H1 (cell line): ENCODE results near the gene EIF2S2. TPM values are rescaled to one million over a fixed set of nuclear protein-coding genes. Genes with fewer than 3 reads are reported as not detected.

Source experiments
- CTCF ChIA-PET: fragments of 300-600 bp; sonication (Branson Sonifier 250); formaldehyde crosslinking; loops from one replicate; lab custom pipeline; 2021; ENCODE audit not compliant: partially characterized antibody; lab: Charles Lee
- POLR2A ChIA-PET: fragments of 300-600 bp; sonication (Branson Sonifier 250); formaldehyde crosslinking; loops from one replicate; lab custom pipeline; 2021; ENCODE audit warnings: inconsistent platforms; ENCODE audit not compliant: partially characterized antibody; lab: Charles Lee
- DNase-seq, 2 experiments: peaks; one replicate each; pipeline versions ENCODE4 v3.0.0 to v3.0.0-alpha.2; 2010 to 2022; ENCODE audit warnings: low spot score in 2 of 2, low read depth in 1 of 2, mixed read lengths in 1 of 2
- FAIRE-seq: peaks from 2 replicates; lab custom pipeline; 2011; peaks lifted over from hg19 to GRCh38; lab: Jason Lieb, UNC
- H2AFZ ChIP-seq: 2 replicates; pipeline ENCODE4 v1.8.1; 2012; ENCODE audit warnings: low read length, inconsistent platforms
- H2AK5ac ChIP-seq: 2 replicates; pipeline ENCODE4 v1.6.1; 2013; ENCODE audit warnings: low read depth, low read length
- H2BK120ac ChIP-seq: replicated peaks from 2 replicates; pipeline ENCODE3; 2013; ENCODE audit warnings: low read depth, low read length, inconsistent platforms
- H2BK12ac ChIP-seq: 2 replicates; pipeline ENCODE4 v1.6.1; 2013; ENCODE audit warnings: low read depth, low read length
- H2BK15ac ChIP-seq: 2 replicates; pipeline ENCODE4 v1.6.1; 2013; ENCODE audit warnings: low read length
- H2BK20ac ChIP-seq: 2 replicates; pipeline ENCODE4 v1.6.1; 2013; ENCODE audit warnings: low read length
- H2BK5ac ChIP-seq: 2 replicates; pipeline ENCODE4 v1.6.1; 2013; ENCODE audit warnings: low read depth, low read length
- H3K14ac ChIP-seq: 2 replicates; pipeline ENCODE4 v1.6.1; 2013; ENCODE audit warnings: inconsistent platforms; ENCODE audit not compliant: insufficient read length
- H3K18ac ChIP-seq: 2 replicates; pipeline ENCODE4 v1.6.1; 2013; ENCODE audit warnings: low read length; ENCODE audit errors: extremely low read depth
- H3K23ac ChIP-seq: 2 replicates; pipeline ENCODE4 v1.6.1; 2013; ENCODE audit warnings: inconsistent platforms; ENCODE audit not compliant: insufficient read length
- H3K23me2 ChIP-seq: 2 replicates; pipeline ENCODE4 v1.6.1; 2013; ENCODE audit warnings: low read depth, low read length
- H3K27ac ChIP-seq: 2 replicates; pipeline ENCODE4 v1.6.1; 2011; ENCODE audit warnings: low read depth, low read length, inconsistent platforms
- H3K27me3 ChIP-seq, 4 experiments: replicated peaks in 1 of 4; 1 replicate in 1 of 4; 2 replicates in 3 of 4; pipeline versions ENCODE4 v1.6.1 to v1.8.1; 2011 to 2013; ENCODE audit warnings: low read length in 3 of 4, mild to moderate bottlenecking in 3 of 4, inconsistent platforms in 2 of 4, mixed read lengths in 2 of 4, moderate library complexity in 1 of 4; ENCODE audit not compliant: control insufficient read depth in 3 of 4, insufficient read depth in 3 of 4; ENCODE audit errors: extremely low read depth in 1 of 4
- H3K36me3 ChIP-seq, 4 experiments: 2 replicates each; pipeline versions ENCODE4 v1.6.1 to v1.8.1; 2011 to 2013; ENCODE audit warnings: mild to moderate bottlenecking in 4 of 4, low read length in 3 of 4, moderate library complexity in 2 of 4, control low read depth in 1 of 4, inconsistent platforms in 1 of 4; ENCODE audit not compliant: insufficient read depth in 4 of 4, control insufficient read depth in 2 of 4
- H3K4ac ChIP-seq: replicated peaks from 2 replicates; pipeline ENCODE3; 2013; ENCODE audit warnings: low read length, low read depth, mixed read lengths, inconsistent platforms; ENCODE audit not compliant: insufficient read length
- H3K4me1 ChIP-seq, 4 experiments: replicated peaks in 1 of 4; 1 replicate in 1 of 4; 2 replicates in 3 of 4; pipeline versions ENCODE4 v1.6.1 to v1.8.1; 2011 to 2013; ENCODE audit warnings: low read length in 3 of 4, inconsistent platforms in 2 of 4, mixed read lengths in 1 of 4; ENCODE audit not compliant: insufficient read depth in 4 of 4, control insufficient read depth in 3 of 4
- H3K4me2 ChIP-seq, 2 experiments: 2 replicates each; pipeline versions ENCODE4 v1.6.1 to v1.8.1; 2011 to 2013; ENCODE audit warnings: low read depth in 2 of 2, low read length in 2 of 2, control low read depth in 1 of 2, inconsistent platforms in 1 of 2, mild to moderate bottlenecking in 1 of 2; ENCODE audit not compliant: insufficient read depth in 1 of 2
- H3K4me3 ChIP-seq, 4 experiments: fragments of 200-600, 300-600 bp in 1 of 4; sonication (generic), shearing (Covaris generic), sonication (Bioruptor Twin) in 1 of 4; 2 replicates each; pipeline versions ENCODE4 v1.5.1 to v1.8.1; 2011 to 2016; ENCODE audit warnings: low read length in 4 of 4, low read depth in 3 of 4, control low read depth in 2 of 4, inconsistent platforms in 2 of 4, mild to moderate bottlenecking in 2 of 4, mixed read lengths in 1 of 4, moderate library complexity in 1 of 4; ENCODE audit not compliant: insufficient read depth in 2 of 4; ENCODE audit errors: extremely low read depth in 1 of 4
- H3K56ac ChIP-seq: replicated peaks from 2 replicates; pipeline ENCODE3; 2013; ENCODE audit warnings: low read depth, mild to moderate bottlenecking, mixed read lengths, low read length, inconsistent platforms; ENCODE audit not compliant: insufficient read length
- H3K79me1 ChIP-seq: 2 replicates; pipeline ENCODE4 v1.6.1; 2013; ENCODE audit warnings: low read depth, low read length, control low read depth
- H3K79me2 ChIP-seq, 2 experiments: 2 replicates each; pipeline versions ENCODE4 v1.6.1 to v1.8.1; 2012 to 2013; ENCODE audit warnings: low read length in 2 of 2, mild to moderate bottlenecking in 2 of 2, inconsistent platforms in 1 of 2; ENCODE audit not compliant: insufficient read depth in 2 of 2, control insufficient read depth in 1 of 2
- H3K9ac ChIP-seq, 4 experiments: replicated peaks in 1 of 4; 1 replicate in 1 of 4; 2 replicates in 3 of 4; pipeline versions ENCODE4 v1.6.1 to v1.8.1; 2011 to 2013; ENCODE audit warnings: low read depth in 3 of 4, low read length in 3 of 4, control low read depth in 2 of 4, mild to moderate bottlenecking in 2 of 4, moderate library complexity in 2 of 4, inconsistent platforms in 1 of 4; ENCODE audit errors: extremely low read depth in 1 of 4
- H3K9me3 ChIP-seq, 2 experiments: 2 replicates each; pipeline versions ENCODE4 v1.6.1 to v1.8.1; 2012 to 2013; ENCODE audit warnings: mild to moderate bottlenecking in 2 of 2, moderate library complexity in 2 of 2, control low read depth in 1 of 2, inconsistent platforms in 1 of 2, low read depth in 1 of 2, low read length in 1 of 2, mixed read lengths in 1 of 2; ENCODE audit not compliant: insufficient read depth in 2 of 2
- H4K20me1 ChIP-seq, 2 experiments: replicated peaks in 1 of 2; 2 replicates each; pipeline versions ENCODE3 to v1.8.1; 2011 to 2013; ENCODE audit warnings: inconsistent platforms in 2 of 2, low read length in 2 of 2, mild to moderate bottlenecking in 1 of 2; ENCODE audit not compliant: insufficient read depth in 2 of 2, control insufficient read depth in 1 of 2
- H4K5ac ChIP-seq: 2 replicates; pipeline ENCODE4 v1.6.1; 2013; ENCODE audit warnings: low read length, low read depth, mixed read lengths, inconsistent platforms; ENCODE audit not compliant: insufficient read length
- H4K8ac ChIP-seq: 2 replicates; pipeline ENCODE4 v1.8.0; 2013; ENCODE audit warnings: mild to moderate bottlenecking, moderate library complexity, low read length, inconsistent platforms; ENCODE audit not compliant: insufficient read depth; ENCODE audit errors: extremely low read depth
- H4K91ac ChIP-seq: replicated peaks from 2 replicates; pipeline ENCODE3; 2013; ENCODE audit warnings: low read length, mixed read lengths, inconsistent platforms; ENCODE audit not compliant: insufficient read length
- POLR2AphosphoS5 ChIP-seq: IDR thresholded peaks from 2 replicates; pipeline ENCODE4 v1.6.1; 2011; ENCODE audit warnings: low read depth, low read length
- POU5F1 ChIP-seq: IDR thresholded peaks from 2 replicates; pipeline ENCODE4 v1.6.1; 2011; ENCODE audit warnings: low read depth, mild to moderate bottlenecking, low read length, moderate library complexity
- WGBS, 2 experiments: shearing (Covaris generic) in 1 of 2; methylation state at CpG; one replicate each; pipeline versions ENCODE4 v1.1.6 to v1.1.7; 2013 to 2015; ENCODE audit warnings: low lambda C conversion rate in 2 of 2, mixed read lengths in 2 of 2, inconsistent platforms in 1 of 2, low coverage in 1 of 2, missing lambda C conversion rate in 1 of 2; ENCODE audit not compliant: insufficient replicate concordance in 2 of 2, insufficient coverage in 1 of 2, insufficient read length in 1 of 2; ENCODE audit errors: extremely low coverage in 1 of 2, missing lambda C conversion rate in 1 of 2; 5-methylcytosine and 5-hydroxymethylcytosine counted together
- polyA plus RNA-seq, 7 experiments: library from polyadenylated mRNA; depleted of rRNA in 3 of 7; stranded (reverse) in 5 of 7; unstranded in 2 of 7; fragments of >200 nt in 5 of 7; fragments of 200-250 nt in 2 of 7; gene quantifications; 1 replicate in 5 of 7; 2 replicates in 1 of 7; 4 replicates in 1 of 7; pipeline versions ENCODE4 v1.2.1 to v1.2.3, GENCODE V29; 2011 to 2013; ENCODE audit warnings: missing spikeins in 2 of 7, mixed read lengths in 2 of 7
- total RNA-seq: library from RNA; stranded (reverse); fragmentation: NEBNext Ultra II Directional; extraction: Animal tissue kit (Norgen Biotek cat#: 25700); gene quantifications from 2 replicates; pipeline ENCODE4 v1.2.1, GENCODE V29; 2021

The EIF2S2 gene
- total and polyA plus RNA-seq, 2 of the 8 experiments (the other 6 are each of a cell fraction or from before 2014, with no cell fraction given): 59.5 to 142 TPM

DNA sequence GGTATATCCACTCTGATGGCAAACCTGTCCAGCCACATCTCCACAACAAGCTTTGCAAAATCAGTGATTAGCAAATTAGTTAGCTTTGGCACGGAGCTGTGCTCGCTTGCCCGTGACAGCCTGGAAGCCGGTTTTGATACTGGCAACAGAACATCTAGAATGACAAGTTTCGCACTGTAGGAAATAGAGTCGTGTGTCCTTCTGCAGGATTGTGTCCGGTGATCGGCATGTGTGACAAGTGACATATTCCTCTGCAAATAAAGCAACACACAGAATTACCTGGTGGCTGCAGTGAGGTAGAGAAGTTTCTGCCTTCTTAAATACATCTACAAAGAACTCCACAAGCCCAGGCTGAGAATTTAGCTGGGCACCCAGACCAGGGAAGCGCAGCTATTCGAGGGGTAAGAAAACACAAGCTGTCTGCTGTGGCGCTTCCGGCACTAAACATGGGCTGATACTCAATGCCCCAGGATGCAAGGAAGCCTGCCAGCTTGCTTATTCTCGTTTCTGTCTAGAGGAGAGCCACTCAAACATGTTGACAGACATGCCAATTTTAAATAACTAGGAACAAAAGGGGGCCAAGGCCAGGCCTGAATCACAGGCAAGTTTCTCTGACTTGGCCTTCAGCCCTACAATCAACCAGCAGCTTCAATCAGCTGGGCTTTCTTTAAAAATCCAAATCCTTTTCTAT is 22.2 kb downstream of the EIF2S2 start:
- no peak overlapping the region for H3K14ac ChIP-seq
- no peak overlapping the region for H3K4ac ChIP-seq
- FAIRE-seq: no peak
- no peak overlapping the region for H2BK15ac ChIP-seq
- DNase-seq: no peak
- 91% methylated on average over 13 of the region's 13 CpGs; no CpG with 5 or more reads in 1 of the 2 experiments for WGBS, 2 experiments
- CTCF ChIA-PET: interaction anchor here (1.2 kb wide), 1 partner anchor 39 kb away, joined by 5 read pairs; no protein-coding TSS in a partner anchor
- no peak overlapping the region for H3K9ac ChIP-seq
- H3K4me2 ChIP-seq: no peak overlapping the region
- no peak overlapping the region for H2BK120ac ChIP-seq
- H4K5ac ChIP-seq: no peak overlapping the region
- H2AFZ ChIP-seq: no peak overlapping the region
- no peak overlapping the region for H2BK12ac ChIP-seq
- TF ChIP-seq POLR2AphosphoS5 (peak; percentile 44; the same call in 1 of the 2 replicates), POU5F1 (no peak)
- TF ChIP-seq, all 59 proteins: peak for 1
- H4K8ac ChIP-seq: no peak overlapping the region
- H3K36me3 ChIP-seq: peaks cover 18 to 82% (median 60%) of the 10 kb centered on the region in 4 experiments
- no peaks in the 10 kb centered on the region; a peak in 1 of 4 replicates for H3K79me2 ChIP-seq
- no peak overlapping the region for H4K91ac ChIP-seq
- H3K23me2 ChIP-seq: no peaks in the 10 kb centered on the region
- peaks cover 16 to 27% of the 10 kb centered on the region in 2 experiments for H4K20me1 ChIP-seq
- no peaks in the 10 kb centered on the region for H3K79me1 ChIP-seq
- H3K27ac ChIP-seq: no peak overlapping the region
- no peak overlapping the region for H3K56ac ChIP-seq
- no peak overlapping the region for H3K4me3 ChIP-seq
- no peak overlapping the region for H2AK5ac ChIP-seq
- no peak overlapping the region for H2BK5ac ChIP-seq
- no peaks in the 10 kb centered on the region for H3K9me3 ChIP-seq
- POLR2A ChIA-PET: interaction anchor here (1.5 to 14.0 kb wide), 5 partner anchors 12 to 255 kb away, joined by 4 to 236 read pairs (median 21); partner anchors contain the start of gene EIF2S2
- H3K27me3 ChIP-seq: no peaks in the 10 kb centered on the region
- H3K18ac ChIP-seq: no peak overlapping the region
- no peak overlapping the region for H3K23ac ChIP-seq
- H3K4me1 ChIP-seq: no peaks in the 10 kb centered on the region
- H2BK20ac ChIP-seq: no peak overlapping the region
